DMS114 treated with DMSO at 0.1 percent for 48 hours (cell line): Measurements from ENCODE around the gene RPS23.
"Not testable (repeated sequence)": the region's sequence is repeated elsewhere in the genome, so short reads cannot be mapped to it uniquely, and the experiment has no call there.

Experiments used
- DNase-seq: peaks from one replicate; lab custom pipeline; 2025; ENCODE audit not compliant: unreplicated experiment; lab: John Stamatoyannopoulos, UW

Gene RPS23

GRCh38 chr5:82290908-82291307 is 12.8 kb upstream of the RPS23 start:
- DNase-seq, result no peak

- DNase-seq, result no peak
These were observed 11.9 kb upstream of the RPS23 start for GRCh38 chr5:82290005-82290404.

- no peak for DNase-seq
These were observed 9.5 kb upstream of the RPS23 start for GRCh38 chr5:82287625-82288024.

- no peak for DNase-seq
These were observed 7.1 kb upstream of the RPS23 start for GRCh38 chr5:82285206-82285605.

GRCh38 chr5:82283893-82284292 is 5.7 kb upstream of the RPS23 start:
- DNase-seq, result no peak

GRCh38 chr5:82278711-82279370 is 687 bp upstream of the RPS23 start:
- DNase-seq, result no peak

GRCh38 chr5:82277613-82277986 is 554 bp downstream of the RPS23 start:
- no peak for DNase-seq

GRCh38 chr5:82276800-82277612 is 1.1 kb downstream of the RPS23 start:
- DNase-seq, result no peak

GRCh38 chr5:82275216-82275664 is 2.9 kb downstream of the RPS23 start:
- no peak for DNase-seq

- no peak for DNase-seq
These were observed 3.6 kb downstream of the RPS23 start for GRCh38 chr5:82274343-82275211.

GRCh38 chr5:82273426-82273825 is 4.7 kb downstream of the RPS23 start:
- DNase-seq, result not testable (repeated sequence)

- DNase-seq, result not testable (repeated sequence)
These were observed 5.4 kb downstream of the RPS23 start for GRCh38 chr5:82272571-82273356.

- DNase-seq, result not testable (repeated sequence)
These were observed 8.8 kb downstream of the RPS23 start for GRCh38 chr5:82269363-82269762.

GRCh38 chr5:82267297-82267933 is 10.7 kb downstream of the RPS23 start:
- not testable (repeated sequence) for DNase-seq

- DNase-seq, result no peak
These were observed 13.1 kb downstream of the RPS23 start for GRCh38 chr5:82265047-82265446.

GRCh38 chr5:82259172-82259800 is 18.9 kb downstream of the RPS23 start:
- peak; percentile 47 for DNase-seq

GRCh38 chr5:82257729-82258128 is 20.4 kb downstream of the RPS23 start:
- DNase-seq, result no peak

GRCh38 chr5:82257247-82257646 is 20.9 kb downstream of the RPS23 start:
- no peak for DNase-seq

- DNase-seq, result no peak
These were observed 22.3 kb downstream of the RPS23 start for GRCh38 chr5:82255844-82256243.

GRCh38 chr5:82252744-82253143 is 25.4 kb downstream of the RPS23 start:
- no peak for DNase-seq
